Measurements from ENCODE around the gene DFFB. TPM values are rescaled to one million over a fixed set of nuclear protein-coding genes. Genes with fewer than 3 reads are reported as not detected.

The DFFB gene
- total and polyA plus RNA-seq, 2 of the 4 experiments (the other 2 are of a cell fraction): 6.5 to 7.3 TPM

DNA sequence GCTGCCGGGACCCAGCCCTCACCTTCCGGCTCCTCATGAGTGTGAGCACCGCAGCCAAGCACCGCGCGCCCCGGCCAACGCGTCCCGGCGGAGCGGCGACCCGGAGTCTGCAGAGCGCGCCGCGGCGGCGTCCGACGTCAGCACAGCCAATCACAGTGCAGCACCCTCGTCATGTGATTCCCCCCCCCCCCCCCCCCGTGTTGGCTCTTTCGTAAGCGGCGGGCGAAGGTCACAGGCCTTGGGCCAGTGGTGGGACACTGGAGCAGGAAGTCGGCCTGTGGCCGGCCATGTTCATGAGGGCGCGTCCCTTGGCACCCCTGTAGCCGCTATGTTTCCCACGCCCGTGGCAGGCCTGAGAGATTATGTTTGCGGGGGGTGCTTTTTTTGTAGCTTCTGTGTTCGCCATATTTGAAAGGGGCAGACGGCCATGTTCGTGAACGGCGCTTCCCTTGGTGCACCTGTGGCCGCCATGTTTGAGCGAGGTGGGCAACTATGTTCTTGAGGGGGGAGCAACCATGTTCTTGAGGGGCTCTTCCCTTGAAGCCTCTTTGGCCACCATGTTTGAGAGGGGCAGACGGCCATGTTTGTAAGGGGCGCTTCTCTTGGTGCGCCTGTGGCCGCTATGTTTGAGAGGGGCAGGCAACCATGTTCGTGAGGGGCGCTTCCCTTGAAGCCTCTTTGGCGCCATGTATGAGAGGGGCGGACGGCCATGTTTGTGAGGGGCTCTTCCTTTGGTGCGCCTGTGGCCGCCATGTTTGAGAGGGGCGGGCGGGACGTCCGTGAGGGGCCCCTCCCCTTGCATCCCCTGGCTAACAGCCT lies 43.1 kb downstream of the DFFB start, which contains the start of gene C1orf174 (continued):
- TF ChIP-seq, protein P1, sequence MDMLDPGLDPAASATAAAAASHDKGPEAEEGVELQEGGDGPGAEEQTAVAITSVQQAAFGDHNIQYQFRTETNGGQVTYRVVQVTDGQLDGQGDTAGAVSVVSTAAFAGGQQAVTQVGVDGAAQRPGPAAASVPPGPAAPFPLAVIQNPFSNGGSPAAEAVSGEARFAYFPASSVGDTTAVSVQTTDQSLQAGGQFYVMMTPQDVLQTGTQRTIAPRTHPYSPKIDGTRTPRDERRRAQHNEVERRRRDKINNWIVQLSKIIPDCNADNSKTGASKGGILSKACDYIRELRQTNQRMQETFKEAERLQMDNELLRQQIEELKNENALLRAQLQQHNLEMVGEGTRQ (IDR thresholded peaks at IDR 0.05; ENCODE audit: low read depth, low read length): peak; percentile 88
- TF ChIP-seq RAD21 (IDR thresholded peaks at IDR 0.05; ENCODE audit: low read length): no peak
